NCI-H1694 treated with DMSO at 0.1 percent for 48 hours (cell line): Measurements from ENCODE around the gene ZNF579.

Experiments used
- DNase-seq: peaks from one replicate; lab custom pipeline; 2025; lab: John Stamatoyannopoulos, UW

ZNF579 gene

GRCh38 chr19:55611983-55612645, 31.5 kb upstream of the ZNF579 start:
- no peak for DNase-seq

DNA sequence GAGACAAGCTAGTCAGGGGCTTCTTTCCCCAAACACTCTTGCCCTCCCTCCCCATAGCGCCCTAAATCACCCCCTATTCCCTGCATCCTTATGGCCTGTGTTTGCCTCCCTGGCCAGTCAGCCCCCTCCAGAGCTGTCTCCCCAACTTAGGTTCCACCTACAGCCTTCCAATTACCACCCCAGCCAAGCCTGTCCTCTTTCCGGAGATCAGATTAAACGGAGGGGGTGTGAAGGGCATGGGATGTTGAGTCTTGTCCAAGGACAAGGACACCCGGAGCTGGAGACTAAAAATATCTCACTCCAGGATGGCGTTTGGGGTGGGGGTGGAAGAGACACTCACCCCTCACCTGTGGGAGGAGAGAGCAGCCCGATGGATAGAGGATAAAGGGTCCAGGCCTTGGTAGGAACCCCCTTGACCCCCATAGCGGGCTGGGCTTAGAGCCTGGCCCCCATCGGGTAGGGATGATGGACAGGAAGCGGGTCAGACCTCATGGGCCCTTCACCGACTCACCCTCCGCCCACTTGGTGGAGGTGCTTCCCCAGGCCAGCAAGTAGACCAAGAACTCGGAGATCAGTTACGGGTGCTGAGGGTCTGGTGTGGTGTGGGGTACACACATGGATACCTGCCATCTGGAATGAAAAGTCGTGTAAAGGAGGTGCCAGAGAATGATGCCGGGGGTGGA, 30.8 kb upstream of the ZNF579 start:
- no peak for DNase-seq

DNA sequence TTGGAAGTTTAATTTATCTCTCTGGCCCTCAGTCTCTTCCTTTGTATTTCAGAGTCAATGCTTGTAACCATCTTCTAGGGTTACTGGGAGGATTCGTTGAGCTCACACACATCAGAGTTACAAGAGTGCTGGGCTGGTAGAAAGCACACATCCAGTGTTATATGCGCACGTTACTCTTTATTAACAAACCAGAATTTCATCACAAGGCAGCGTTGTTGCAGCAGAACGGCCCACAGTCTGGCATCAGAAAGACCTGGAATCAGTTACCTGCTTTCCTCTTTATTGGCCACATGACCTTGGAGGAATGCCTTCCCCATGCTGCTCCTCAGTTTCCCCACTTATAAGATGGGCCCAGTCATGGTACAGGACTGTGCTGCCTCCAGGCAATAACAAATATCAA, 28.7 kb upstream of the ZNF579 start:
- DNase-seq: no peak

- no peak for DNase-seq
These were observed 26.2 kb upstream of the ZNF579 start for GRCh38 chr19:55606817-55607216.

- no peak for DNase-seq
These were observed 25.8 kb upstream of the ZNF579 start for GRCh38 chr19:55606471-55606787.

DNA sequence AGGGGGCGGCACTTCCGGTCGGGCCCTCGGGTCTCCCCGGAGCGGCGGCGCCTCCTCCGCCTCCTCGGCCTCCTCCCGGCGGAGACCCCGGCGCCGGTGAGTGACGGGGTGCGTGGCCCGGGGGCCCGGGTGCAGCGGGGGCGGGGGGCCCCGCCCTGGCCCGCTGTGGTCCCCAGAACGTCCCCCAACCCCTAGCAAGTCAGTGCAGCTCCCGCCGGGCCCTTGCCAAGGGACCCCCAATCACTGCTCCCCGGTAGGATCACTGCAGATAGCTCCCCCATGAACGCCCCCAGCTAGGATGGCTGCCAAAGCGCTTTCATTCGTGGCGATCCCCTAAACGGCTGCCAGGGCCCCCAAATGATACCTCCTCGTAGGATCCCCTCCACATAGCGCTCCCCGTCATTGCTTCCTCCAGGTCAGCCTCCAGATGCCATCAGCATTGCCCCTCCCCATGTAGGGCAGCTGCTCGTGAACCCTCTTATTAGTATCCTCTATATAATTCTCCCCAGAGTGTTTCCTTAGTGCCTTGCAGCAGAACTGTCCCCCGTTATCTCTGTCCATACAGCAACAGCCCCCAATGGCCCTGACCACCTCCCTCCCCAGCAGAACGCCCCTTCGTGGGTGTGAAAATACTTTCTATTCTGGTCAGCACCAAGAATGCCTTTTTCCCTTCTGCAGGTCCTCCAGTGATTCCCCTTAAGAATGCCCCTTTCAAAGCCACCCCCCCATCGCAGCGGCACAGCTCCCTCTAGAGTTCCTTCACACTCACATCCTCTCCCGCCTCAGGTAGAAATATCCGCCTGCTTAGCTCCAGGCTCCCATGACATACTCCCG, 25.2 kb upstream of the ZNF579 start, which contains the start of gene ZNF865:
TSS of gene ZNF865 (plus strand) at position 11 of the 834 bp plus-strand sequence. CDS start 7,972 bp downstream, outside the sequence.
- DNase-seq: peak; percentile 70

DNA sequence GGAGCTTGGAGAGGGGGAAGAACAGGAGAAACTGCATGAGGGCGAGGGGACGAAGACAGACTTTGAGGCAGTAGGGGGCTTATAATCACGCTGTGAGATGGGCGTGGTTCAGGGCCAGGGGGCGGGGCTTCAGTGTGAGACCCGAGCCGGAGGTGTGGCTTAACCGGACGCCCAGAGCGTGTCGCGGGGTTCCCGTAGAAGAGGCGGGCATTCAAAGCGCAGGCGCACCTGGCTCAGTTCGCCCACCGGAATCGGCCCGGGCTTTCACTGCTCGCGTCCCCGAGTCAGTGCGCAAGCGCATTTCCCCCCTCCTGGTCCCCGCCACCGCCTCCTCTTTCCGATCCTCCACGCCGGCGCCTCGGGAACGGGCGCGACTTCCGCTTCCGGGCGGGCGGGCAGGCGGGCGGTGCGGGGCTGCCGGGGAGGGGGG, 24.6 kb upstream of the ZNF579 start:
- DNase-seq: peak; percentile 97

GRCh38 chr19:55603581-55604292, 23.1 kb upstream of the ZNF579 start:
- DNase-seq: no peak

GRCh38 chr19:55603115-55603514, 22.5 kb upstream of the ZNF579 start:
- no peak for DNase-seq

- DNase-seq: no peak
These were observed 21.7 kb upstream of the ZNF579 start for GRCh38 chr19:55602104-55603001.

DNA sequence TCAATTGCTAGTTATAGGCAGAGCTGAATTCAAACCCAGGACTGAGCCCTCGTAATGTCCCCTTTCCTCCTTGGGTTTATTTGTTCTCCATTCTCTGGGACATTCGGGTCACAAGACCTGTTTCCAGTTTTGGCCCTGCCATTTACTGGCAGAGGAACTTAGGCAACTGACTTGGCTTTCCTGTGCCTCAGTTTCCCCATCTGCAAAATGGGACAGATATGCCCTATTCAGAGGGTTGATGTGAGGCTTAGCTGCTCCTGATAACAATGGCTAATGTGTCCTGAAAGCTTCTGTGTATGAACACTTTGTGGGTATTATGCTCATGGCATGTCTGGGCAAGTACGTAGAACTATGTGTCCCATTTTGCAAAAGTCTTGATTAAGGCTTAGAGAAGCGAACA, 20.4 kb upstream of the ZNF579 start:
- DNase-seq: no peak

GRCh38 chr19:55600662-55601028, 20.0 kb upstream of the ZNF579 start:
- DNase-seq: no peak

DNA sequence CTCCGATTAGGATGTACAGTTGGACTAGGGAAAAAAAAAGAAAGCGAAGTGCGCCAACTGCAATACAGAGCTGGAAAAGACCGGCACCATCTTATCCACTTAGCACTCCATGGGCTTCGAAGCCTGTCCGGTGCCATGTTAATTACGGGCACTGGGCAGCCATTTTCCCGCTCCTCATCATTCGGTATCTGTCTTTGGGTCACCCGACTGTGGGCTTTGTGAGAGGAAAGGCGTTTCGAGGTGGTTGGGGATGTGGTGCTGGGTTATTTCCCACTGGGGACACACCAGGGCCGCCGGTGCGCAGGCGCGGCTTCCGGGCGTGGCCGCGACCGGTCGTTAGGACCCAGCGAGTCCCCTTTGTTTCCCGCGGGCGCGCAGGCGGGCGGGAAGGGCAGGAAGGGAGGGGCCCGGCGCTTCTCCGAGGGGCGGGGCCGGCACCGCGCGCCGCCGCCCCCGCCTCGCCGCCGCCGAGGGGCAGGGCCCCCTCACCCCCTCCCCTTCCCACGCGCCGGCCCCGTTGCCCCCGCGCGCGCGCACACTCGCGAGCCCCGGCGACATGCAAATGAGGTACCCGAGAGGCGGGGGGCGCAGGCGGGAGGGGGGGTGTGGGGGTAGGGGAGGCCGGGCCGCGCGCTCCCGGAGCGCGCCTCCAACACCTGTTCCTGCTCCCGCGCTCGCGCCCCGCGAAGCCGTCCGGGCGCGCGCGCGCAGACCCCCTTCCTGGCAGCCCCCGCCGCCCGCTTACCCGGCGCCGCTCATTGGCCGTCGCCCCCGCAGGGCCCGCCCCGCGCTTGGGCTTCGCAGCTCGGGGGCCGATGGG, 19.4 kb upstream of the ZNF579 start, which contains the start of gene ZNF524:
TSS of gene ZNF524 (plus strand) at position 447 of the 820 bp plus-strand sequence. CDS start 1,825 bp downstream, outside the sequence.
- peak; percentile 98 for DNase-seq

DNA sequence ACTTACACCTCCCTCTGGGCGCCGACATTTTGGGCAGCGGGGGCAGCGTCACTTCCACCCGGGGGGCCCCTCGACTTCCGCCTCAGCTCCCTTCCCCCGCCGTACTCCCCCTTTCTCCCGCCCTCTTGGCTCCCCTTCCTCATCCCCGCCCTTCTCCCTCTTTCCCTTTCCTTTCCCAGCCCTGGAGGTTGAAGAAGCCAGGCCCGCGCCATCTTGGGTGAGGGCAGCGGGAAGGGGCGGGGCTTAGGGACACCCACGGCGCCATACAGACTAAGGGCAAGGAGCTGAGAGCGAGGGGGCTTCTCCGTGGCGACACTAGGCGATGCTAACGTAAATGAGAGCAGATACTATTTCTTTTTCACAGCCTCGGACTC, 18.8 kb upstream of the ZNF579 start, which contains the start of gene FIZ1:
TSS of gene FIZ1 (minus strand) at position 50 of the 374 bp plus-strand sequence. CDS start 1,652 bp downstream, outside the sequence.
- peak; percentile 98 for DNase-seq

GRCh38 chr19:55598719-55599467, 18.2 kb upstream of the ZNF579 start:
- peak; percentile 90 for DNase-seq

DNA sequence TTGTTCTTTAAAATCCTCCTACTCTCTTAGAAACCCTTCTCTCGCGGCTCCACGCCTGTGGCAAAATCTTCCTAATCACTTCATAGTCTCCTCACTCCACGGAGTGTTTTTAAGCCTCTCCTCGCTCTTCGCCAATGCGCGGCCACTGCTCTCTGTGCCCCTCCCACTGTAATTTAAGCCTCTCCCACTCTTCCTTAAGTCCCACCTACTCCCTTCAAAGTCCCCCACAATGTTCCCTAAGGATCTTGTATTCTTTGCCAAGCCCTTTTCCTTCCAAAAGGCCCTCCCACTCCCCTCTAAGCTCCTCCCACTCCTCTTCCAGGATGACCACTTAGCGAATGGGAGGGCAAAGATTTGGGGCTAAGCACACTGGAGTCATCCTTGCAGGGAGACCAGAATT, 17.4 kb upstream of the ZNF579 start:
- no peak for DNase-seq

GRCh38 chr19:55597501-55597921, 16.9 kb upstream of the ZNF579 start:
- no peak for DNase-seq

DNA sequence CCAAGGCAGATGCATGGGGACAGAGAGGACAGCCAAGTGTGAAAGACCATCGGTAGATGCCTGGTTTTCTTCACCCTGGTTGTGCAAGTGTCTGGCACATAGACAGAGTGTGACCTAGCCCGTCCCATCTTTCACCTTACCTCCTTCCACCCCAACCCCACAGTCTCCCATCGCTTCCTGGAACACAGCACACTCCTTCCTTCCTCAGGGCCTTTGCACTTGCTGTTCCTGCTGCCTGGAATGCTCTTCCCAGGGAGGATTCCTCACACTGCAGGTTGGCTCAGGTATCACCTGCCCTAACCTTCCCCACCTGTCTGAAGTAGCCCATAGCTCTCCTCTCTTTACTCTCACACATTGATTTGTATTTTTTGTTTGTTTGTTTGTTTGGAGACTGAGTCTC, 15.7 kb upstream of the ZNF579 start:
- DNase-seq: no peak

DNA sequence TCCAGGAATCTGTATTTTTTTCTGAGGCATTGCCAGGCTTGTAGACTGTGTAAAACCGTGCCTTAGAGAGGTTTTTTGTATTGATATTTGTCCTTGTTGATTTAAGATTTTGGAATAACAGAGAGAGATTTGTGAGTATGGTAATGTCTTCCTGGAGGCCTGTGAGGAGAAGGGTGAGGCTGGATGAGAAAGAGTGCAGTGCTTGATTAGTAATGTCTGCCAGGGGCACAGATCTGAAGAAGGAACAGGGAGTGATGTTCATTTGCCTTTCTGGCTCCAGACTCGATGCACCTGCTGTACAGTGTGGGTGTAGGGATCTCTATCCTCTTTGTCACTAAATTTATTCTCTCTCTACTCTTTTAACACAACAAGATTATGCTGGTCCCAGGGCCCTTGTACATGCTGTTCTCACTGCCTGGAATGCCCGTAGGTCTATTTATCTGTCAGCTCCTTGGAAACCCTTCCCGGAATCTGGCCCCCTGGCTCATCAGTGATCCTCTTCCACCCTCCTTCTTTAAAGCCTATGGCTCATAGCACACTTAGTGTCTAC, 14.4 kb upstream of the ZNF579 start:
- DNase-seq: no peak
